Fibroblast of skin of scalp (primary cell): ENCODE data around the gene SLC13A3.

Experiments used
- DNase-seq: peaks from one replicate; pipeline ENCODE4 v3.0.0-alpha.2; 2013

Gene SLC13A3

DNA sequence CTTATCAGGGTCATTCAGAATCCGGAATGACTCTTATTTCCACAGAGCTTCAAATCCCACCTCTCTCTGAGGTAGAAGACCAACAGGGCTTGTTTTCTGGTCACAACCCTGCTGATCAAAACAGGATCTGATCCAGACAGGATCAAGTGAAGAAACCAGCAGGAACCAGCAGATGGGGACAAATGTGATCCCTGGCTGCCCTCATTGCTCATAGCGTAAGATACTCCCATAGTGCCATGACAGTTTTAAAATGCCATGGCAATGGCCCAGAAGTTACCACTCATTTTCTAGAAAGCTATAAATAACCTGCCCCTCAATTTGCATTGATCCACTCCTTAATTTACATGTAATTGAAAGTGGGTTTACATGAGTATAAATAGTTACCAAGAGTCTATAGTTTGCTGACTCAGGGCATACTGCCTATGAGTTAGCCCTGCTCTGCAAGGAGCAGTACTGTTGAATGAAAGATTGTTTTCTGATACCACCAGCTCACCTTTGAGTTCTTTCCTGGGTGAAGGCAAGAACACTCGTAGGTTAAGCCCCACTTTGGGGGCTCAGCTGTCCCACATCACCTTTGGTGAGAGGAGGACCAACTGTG, 131.7 kb downstream of the SLC13A3 start:
- no peak for DNase-seq

GRCh38 chr20:46512943-46513844, 138.1 kb downstream of the SLC13A3 start, which contains the start of gene ZNF334:
TSS of gene ZNF334 (minus strand) at chr20:46513559. CDS start at chr20:46512102, 1,457 bp downstream.
- peak; percentile 68 for DNase-seq

GRCh38 chr20:46509523-46509922, 141.7 kb downstream of the SLC13A3 start:
- no peak for DNase-seq
